Endothelial cell of umbilical vein (primary cell): ENCODE data around the gene POLE4.

Experiments used
- EZH2 ChIP-seq: IDR thresholded peaks from 2 replicates; pipeline ENCODE4 v1.6.1; 2012; ENCODE audit warnings: borderline replicate concordance, low read depth, mild to moderate bottlenecking, moderate library complexity, low read length, inconsistent platforms; ENCODE audit not compliant: severe bottlenecking
- JUN ChIP-seq: IDR thresholded peaks from 2 replicates; pipeline ENCODE4 v1.6.1; 2011; ENCODE audit warnings: borderline replicate concordance, low read depth; ENCODE audit not compliant: insufficient read length, insufficient read depth
- MYC ChIP-seq: IDR thresholded peaks from one replicate; pipeline ENCODE4 v1.6.1; 2011; ENCODE audit warnings: mild to moderate bottlenecking, low read depth, low read length
- POLR2A ChIP-seq: IDR thresholded peaks from 2 replicates; pipeline ENCODE4 v1.6.1; 2012; ENCODE audit warnings: low read depth, mild to moderate bottlenecking, control low read depth, low read length
- POLR2AphosphoS5 ChIP-seq: IDR thresholded peaks from 2 replicates; pipeline ENCODE4 v1.6.1; 2012; ENCODE audit warnings: low read depth, mild to moderate bottlenecking, control low read depth, low read length, moderate library complexity; ENCODE audit not compliant: insufficient read depth
- TF ChIP-seq, protein P1 (sequence below), 2 donors: IDR thresholded peaks; 1 replicate in 1 of 2; 2 replicates in 1 of 2; pipeline ENCODE4 v1.5.1; 2011; ENCODE audit warnings: low read length in 2 of 2, mild to moderate bottlenecking in 2 of 2, moderate library complexity in 2 of 2, control low read depth in 1 of 2, inconsistent platforms in 1 of 2, low read depth in 1 of 2; ENCODE audit not compliant: insufficient read depth in 1 of 2; ENCODE audit errors: extremely low read depth in 1 of 2

DNA sequence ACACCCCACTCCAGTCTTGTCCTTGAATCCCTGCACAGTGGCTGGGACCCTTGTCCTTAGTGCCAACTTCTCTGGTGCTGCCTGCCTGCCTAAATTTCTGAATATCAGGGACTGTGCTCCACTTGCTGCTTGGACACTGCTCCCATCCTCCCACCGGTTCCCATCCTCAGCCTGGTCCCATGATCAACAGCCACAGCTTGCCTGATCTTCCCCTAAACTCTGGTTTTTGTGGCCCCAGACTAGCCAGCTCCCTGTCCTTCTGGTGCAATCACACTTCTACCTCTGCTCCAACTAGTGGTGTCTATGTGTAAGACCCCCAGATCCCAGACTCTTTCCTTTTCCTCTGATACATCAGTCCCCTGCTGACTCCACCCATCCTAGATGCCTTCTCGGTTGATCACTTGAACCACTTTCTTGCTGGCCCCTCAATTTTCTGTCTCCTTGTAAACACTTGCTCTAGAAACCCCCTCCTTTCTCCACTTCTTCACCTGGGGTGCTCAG, 37.2 kb upstream of the POLE4 start:
- TF ChIP-seq, protein P1, sequence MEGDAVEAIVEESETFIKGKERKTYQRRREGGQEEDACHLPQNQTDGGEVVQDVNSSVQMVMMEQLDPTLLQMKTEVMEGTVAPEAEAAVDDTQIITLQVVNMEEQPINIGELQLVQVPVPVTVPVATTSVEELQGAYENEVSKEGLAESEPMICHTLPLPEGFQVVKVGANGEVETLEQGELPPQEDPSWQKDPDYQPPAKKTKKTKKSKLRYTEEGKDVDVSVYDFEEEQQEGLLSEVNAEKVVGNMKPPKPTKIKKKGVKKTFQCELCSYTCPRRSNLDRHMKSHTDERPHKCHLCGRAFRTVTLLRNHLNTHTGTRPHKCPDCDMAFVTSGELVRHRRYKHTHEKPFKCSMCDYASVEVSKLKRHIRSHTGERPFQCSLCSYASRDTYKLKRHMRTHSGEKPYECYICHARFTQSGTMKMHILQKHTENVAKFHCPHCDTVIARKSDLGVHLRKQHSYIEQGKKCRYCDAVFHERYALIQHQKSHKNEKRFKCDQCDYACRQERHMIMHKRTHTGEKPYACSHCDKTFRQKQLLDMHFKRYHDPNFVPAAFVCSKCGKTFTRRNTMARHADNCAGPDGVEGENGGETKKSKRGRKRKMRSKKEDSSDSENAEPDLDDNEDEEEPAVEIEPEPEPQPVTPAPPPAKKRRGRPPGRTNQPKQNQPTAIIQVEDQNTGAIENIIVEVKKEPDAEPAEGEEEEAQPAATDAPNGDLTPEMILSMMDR (IDR thresholded peaks at IDR 0.05; ENCODE audit: extremely low read depth in 1 of 2, insufficient read depth in 1 of 2, low read depth in 1 of 2, low read length in 2 of 2) = no peak
- TF ChIP-seq POLR2A = no peak
- no peak for TF ChIP-seq EZH2
- no peak for TF ChIP-seq POLR2AphosphoS5
- no peak for TF ChIP-seq JUN
- no peak for TF ChIP-seq MYC
